Activated T-helper 2 cell treated with anti-CD3 and anti-CD28 coated beads, Interferon-gamma antibody, Interleukin-2, Interleukin-4, amounts not matched to agents 10 μg/mL and 5 μg/mL and 100 μg/mL, durations not matched to agents 14 hours and 24 hours and 36 hours (primary cell): ENCODE data around the gene ABCB9. TPM values are rescaled to one million over a fixed set of nuclear protein-coding genes. Genes with fewer than 3 reads are reported as not detected.
"Not testable (repeated sequence)": the region's sequence is repeated elsewhere in the genome, so short reads cannot be mapped to it uniquely, and the experiment has no call there.

Source experiments
- DNase-seq: peaks from one replicate; pipeline ENCODE4 v3.0.0; 2021; ENCODE audit warnings: low spot score
- H3K27ac Mint-ChIP-seq: one replicate; pipeline ENCODE4 v1.8.0; 2021; ENCODE audit warnings: mixed read lengths
- H3K27me3 Mint-ChIP-seq: one replicate; pipeline ENCODE4 v1.8.0; 2021; ENCODE audit warnings: low read depth, mixed read lengths
- H3K36me3 Mint-ChIP-seq: one replicate; pipeline ENCODE4 v1.8.0; 2021; ENCODE audit warnings: low read depth, mixed read lengths
- H3K4me1 Mint-ChIP-seq: one replicate; pipeline ENCODE4 v1.8.0; 2021; ENCODE audit warnings: low read depth, mixed read lengths
- H3K4me3 Mint-ChIP-seq: one replicate; pipeline ENCODE4 v1.8.0; 2021; ENCODE audit warnings: low read depth, mild to moderate bottlenecking, moderate library complexity, mixed read lengths
- H3K9me3 Mint-ChIP-seq: one replicate; pipeline ENCODE4 v1.8.0; 2021; ENCODE audit warnings: mixed read lengths
- intact Hi-C: fragments of 100-400 bp; cut with micrococcal nuclease; formaldehyde crosslinking; loops from one replicate; pipeline ENCODE4 v1.15.1; 2023
- total RNA-seq: library from RNA; stranded (reverse); gene quantifications from 2 replicates; pipeline ENCODE4 v1.2.3, GENCODE V29; 2022

The ABCB9 gene
- total RNA-seq: 4.4 and 5.4 TPM in 2 replicates

DNA sequence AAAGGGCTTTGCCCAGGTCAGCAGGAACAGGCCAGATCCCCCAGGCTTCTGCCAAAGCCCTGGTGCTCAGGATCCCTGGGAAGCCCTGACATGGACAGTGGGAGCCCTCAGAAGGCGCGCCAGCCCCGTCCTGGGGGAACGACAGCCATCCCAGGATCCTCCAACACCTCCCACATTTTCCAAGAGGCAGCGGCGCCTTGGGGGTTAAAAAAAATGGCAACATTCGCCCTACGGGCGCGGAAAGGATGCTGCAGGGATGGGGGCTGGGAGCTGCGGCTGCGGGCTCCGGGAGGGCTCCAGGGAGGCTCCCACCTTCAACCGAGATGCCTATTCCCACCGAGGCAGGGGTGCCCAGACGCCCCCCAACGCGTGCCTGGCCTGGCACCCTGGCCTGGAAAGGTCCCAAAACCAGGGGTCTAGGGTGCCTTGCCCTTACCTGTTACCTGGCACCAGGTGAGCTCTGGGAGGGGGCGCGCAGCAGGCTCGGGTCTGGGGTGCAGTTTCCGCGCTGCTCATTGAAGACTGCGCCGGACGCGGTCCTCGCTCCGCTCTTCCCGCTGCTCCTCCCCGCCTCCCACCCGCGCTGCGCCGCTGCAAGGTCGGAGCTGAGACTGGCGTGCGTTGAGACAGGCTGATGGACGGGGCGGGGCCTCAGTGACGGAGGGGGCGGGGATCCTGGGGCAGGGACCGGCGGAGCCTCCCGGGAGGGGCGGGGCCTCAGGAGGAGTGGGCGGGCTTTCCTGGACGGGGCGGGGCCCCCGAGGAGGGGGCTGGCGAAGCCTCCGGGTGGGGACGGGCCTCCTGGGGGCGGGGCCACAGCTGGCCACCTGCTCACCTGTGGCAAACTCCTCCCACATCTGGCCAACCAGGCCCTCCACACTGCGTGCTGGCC lies at the start of gene ABCB9:
Gene ABCB9 (minus strand): TSS at position 613 of the 892 bp plus-strand sequence. CDS start 6,228 bp downstream, outside the sequence.
- Mint-ChIP-seq H3K9me3 (no peaks in the 10 kb centered on the region), H3K4me3 (peak within 1 kb of the TSS; percentile 33), H3K4me1 (peaks cover 4% of the 10 kb centered on the region), H3K27ac (no peak within 1 kb of the TSS), H3K36me3 (no peaks in the 10 kb centered on the region), H3K27me3 (no peaks in the 10 kb centered on the region)
- peak; percentile 85 for DNase-seq
- intact Hi-C loops: loop anchor here (1.0 kb wide), 1 partner anchor 8 kb away; no protein-coding TSS in a partner anchor

DNA sequence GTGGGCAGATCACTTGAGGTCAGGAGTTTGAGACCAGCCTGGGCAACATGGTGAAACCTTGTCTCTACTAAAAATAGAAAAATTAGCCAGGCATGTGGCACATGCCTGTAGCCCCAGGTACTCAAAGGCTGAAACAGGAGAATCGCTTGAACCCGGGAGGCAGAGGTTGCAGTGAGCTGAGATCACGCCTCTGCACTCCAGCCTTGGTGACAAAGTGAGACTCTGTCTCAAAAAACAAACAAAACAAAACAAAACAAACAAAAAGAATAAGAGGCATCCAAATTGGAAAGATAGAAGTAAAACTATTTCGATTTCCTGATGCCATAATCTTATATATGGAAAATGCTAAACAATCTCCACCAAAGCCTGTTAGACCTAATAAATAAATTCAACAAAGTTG lies 48.2 kb upstream of the ABCB9 start:
- H3K4me3 Mint-ChIP-seq, DNase-seq, H3K36me3 Mint-ChIP-seq, H3K9me3 Mint-ChIP-seq, intact Hi-C loops, H3K4me1 Mint-ChIP-seq, H3K27ac Mint-ChIP-seq, H3K27me3 Mint-ChIP-seq: not testable (repeated sequence)

DNA sequence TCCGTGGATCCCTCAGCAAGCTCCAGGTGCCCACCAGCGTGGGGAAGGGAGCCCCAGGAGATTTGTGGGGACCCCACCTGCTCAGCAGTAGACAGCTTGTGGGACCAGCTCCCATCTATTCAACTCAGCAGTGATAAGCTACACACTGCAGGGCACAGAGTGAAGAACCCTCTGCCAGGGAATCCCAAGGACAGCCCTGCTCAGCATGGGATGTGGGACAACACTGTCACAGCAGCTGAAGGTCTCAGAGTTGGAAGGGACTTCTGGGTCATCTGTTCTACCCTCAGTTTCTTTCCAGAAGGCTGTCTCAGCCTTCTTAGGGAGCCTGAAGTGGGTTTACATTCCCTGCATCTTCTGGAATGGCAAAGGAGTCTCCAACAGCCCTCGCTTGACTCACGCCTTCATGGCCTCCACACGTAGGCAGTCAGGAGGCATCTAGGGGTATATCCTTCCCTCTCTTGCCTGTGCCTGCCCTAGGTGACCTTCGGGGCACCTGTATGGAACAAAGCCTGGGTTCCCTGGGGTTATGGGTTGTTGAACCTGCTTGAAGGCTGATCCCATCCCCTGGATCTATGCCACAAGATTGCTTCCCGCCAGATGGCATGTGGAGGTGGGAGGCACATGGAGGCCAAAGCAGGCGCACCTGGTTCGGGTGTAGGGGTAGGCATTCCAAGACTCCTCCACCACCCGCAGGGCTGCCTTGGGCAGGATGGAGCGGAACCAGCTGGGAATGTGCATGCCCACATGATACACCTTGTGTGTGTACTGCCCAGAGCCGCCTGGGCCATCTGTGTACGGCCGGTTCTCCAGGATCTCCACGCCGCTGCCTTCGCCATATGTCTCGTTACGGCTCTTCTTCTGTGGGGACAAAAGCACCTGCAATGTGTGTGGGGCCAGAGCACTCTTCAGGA lies 47.2 kb upstream of the ABCB9 start:
- no peaks in the 10 kb centered on the region for H3K27me3 Mint-ChIP-seq
- DNase-seq: no peak
- no peaks in the 10 kb centered on the region for H3K36me3 Mint-ChIP-seq
- peaks cover 1% of the 10 kb centered on the region for H3K4me1 Mint-ChIP-seq
- no peak overlapping the region for H3K27ac Mint-ChIP-seq
- H3K4me3 Mint-ChIP-seq: no peak overlapping the region
- intact Hi-C loops: no loop called here
- no peaks in the 10 kb centered on the region for H3K9me3 Mint-ChIP-seq

DNA sequence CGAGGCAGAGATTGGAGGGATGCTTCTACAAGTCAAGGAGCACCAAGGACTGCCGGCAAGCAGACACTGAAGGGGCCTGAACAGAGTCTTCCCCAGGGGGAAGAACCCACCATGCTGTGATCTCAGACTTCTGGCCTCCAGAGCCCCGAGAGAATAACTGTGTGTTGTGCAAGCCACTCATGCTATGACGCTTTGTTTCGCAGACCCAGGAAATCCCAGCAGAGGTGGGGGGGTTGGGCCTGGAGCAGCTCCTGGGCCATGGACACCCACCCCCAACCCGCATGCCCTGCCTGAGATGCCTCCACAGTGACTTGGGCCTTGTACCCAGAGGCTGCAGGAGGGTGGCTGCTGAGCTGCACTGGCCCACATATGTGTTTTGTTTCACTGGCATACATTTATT lies 45.4 kb upstream of the ABCB9 start:
- H3K36me3 Mint-ChIP-seq: no peaks in the 10 kb centered on the region
- H3K9me3 Mint-ChIP-seq: no peaks in the 10 kb centered on the region
- no peak overlapping the region for H3K4me3 Mint-ChIP-seq
- H3K27me3 Mint-ChIP-seq: no peaks in the 10 kb centered on the region
- intact Hi-C loops: no loop called here
- DNase-seq: no peak
- no peaks in the 10 kb centered on the region for H3K4me1 Mint-ChIP-seq
- no peak overlapping the region for H3K27ac Mint-ChIP-seq

DNA sequence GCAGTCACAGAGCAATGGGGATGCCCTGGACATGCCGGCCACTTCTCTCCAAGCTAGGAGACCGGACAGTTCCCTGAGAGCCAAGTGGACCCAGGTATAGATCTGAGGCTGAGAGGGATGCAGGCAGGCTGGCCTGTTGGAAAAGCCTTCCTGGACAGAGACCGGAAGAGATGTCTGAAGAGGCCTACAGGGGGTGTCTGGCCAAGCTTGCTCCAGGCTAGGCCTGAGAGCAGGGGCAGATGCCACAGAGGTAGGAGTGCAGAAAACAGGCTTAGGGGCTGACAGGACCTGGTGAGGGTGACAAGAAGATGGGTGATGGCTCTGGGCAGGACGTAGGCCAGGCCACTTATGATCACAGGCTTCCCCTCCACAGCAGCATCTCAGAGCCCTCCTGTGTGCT lies 44.4 kb upstream of the ABCB9 start:
- Mint-ChIP-seq H3K9me3 (no peaks in the 10 kb centered on the region), H3K4me1 (no peaks in the 10 kb centered on the region), H3K27ac (no peak overlapping the region), H3K4me3 (no peak overlapping the region), H3K27me3 (no peaks in the 10 kb centered on the region), H3K36me3 (no peaks in the 10 kb centered on the region)
- intact Hi-C loops: no loop called here
- no peak for DNase-seq

DNA sequence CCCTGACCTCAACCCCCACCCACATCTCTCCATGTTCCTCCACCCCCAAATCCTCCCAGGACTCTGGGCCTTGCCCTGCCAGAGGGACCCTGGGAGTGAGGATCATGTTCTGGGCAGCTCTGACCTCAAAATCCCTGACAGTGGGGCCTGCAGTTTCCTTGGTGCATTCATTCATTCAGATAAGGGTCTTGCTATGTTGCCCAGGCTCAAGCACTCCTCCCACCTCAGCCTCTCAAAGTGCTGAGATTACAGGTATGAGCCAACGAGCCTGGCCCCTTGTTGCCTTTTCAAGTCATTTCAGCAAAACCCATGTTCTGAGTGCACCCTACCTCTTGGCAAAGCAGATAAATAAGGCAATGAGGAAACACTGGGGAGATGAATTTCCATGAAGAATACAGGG lies 43.8 kb upstream of the ABCB9 start:
- no peaks in the 10 kb centered on the region for H3K27me3 Mint-ChIP-seq
- H3K4me3 Mint-ChIP-seq: no peak overlapping the region
- H3K27ac Mint-ChIP-seq: no peak overlapping the region
- H3K36me3 Mint-ChIP-seq: no peaks in the 10 kb centered on the region
- intact Hi-C loops: no loop called here
- H3K9me3 Mint-ChIP-seq: no peaks in the 10 kb centered on the region
- no peaks in the 10 kb centered on the region for H3K4me1 Mint-ChIP-seq
- DNase-seq: no peak

DNA sequence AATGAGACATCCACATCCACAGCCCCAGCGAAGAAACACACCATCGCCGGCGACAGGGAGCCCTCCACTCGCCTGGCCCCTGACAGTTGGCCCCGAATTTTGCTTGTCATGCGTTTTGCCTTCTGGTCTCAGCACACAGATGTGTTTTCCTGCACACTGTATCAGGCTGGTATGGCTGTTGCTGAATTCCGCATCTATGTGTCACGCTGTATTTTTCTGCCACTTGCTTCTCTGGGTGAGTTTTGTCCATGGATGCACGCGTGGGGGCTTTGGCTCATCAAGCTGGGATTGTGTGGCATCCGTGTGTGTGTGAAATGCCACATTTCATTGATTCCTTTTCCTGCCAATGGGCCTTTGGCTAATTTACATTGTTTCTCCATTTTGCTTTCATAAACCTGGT lies 40.7 kb upstream of the ABCB9 start:
- Mint-ChIP-seq H3K4me1 (no peaks in the 10 kb centered on the region), H3K4me3 (no peak overlapping the region), H3K27me3 (no peaks in the 10 kb centered on the region), H3K27ac (no peak overlapping the region), H3K9me3 (no peaks in the 10 kb centered on the region), H3K36me3 (no peaks in the 10 kb centered on the region)
- intact Hi-C loops: no loop called here
- no peak for DNase-seq

DNA sequence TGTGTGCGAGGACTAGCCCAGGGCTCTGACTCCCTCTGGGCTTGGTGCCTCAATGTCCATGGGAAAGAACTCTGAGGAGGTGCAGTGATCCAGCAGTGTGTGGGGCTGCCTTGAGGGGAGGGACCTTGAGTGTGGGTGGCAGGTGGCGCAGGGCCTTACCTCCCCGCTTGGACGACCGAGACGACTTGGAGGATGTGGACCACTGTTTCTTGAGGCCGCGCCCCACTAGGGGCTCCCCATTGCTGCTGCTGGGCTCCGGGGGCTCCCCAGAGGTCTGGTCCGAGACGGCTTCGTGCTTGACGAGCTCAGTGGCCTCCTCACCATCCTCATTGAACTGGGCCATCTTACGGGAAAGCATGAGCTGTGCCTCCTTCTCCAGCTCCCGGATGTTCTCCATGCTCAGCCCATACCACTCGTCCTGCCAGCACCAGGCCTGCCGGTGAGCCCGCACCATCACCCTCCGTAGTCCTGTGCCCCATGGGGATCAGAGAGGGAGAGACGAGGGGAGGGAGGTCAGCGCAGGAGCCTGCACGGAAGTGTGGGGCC lies 38.9 kb upstream of the ABCB9 start:
- Mint-ChIP-seq H3K36me3 (no peaks in the 10 kb centered on the region), H3K9me3 (no peaks in the 10 kb centered on the region), H3K4me3 (no peak overlapping the region), H3K27me3 (no peaks in the 10 kb centered on the region), H3K4me1 (no peaks in the 10 kb centered on the region), H3K27ac (no peak overlapping the region)
- DNase-seq: no peak
- intact Hi-C loops: no loop called here

DNA sequence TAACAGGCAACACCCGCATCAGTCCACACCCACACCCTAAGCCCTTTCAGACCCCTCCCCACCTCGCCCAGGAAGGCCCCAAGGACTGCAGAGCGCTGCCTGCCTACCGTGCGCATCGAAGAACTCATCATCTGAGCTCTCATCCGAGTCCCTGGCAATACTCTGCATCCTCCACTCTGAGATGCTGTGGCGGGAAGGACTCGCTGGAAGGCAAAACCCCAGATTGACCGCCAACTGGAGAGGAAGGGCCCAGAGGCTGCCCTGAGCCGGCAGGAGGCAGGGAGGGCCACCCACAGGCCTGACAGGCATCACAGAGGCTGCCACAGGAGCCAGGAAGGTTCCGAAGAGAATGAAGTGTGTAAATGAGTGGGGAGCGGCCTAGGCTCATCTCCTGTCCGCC lies 38.0 kb upstream of the ABCB9 start:
- Mint-ChIP-seq H3K9me3 (no peaks in the 10 kb centered on the region), H3K4me1 (no peaks in the 10 kb centered on the region), H3K36me3 (no peaks in the 10 kb centered on the region), H3K27me3 (no peaks in the 10 kb centered on the region), H3K27ac (no peak overlapping the region), H3K4me3 (no peak overlapping the region)
- no peak for DNase-seq
- intact Hi-C loops: no loop called here

DNA sequence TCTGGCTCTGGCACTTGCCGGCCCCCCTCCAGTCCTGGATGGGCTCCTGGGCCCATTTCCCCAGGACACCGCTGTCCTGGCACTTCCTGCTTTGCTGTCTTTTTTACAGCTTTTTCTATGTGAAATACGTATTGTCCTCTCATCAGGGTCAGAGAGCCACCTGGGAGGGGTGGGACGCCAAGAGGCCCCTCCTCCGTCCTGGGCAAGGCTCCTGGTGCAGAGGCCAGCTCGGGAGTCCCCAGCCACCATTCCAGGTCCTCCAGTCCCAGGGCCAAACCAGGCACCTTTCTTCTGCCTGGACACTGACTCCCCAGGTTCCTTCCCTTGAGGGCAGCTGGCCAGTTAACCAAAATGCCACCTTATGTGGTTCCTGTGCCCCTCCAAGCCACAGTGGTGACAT lies 37.0 kb upstream of the ABCB9 start:
- no peak for DNase-seq
- Mint-ChIP-seq H3K4me1 (no peaks in the 10 kb centered on the region), H3K36me3 (no peaks in the 10 kb centered on the region), H3K27me3 (no peaks in the 10 kb centered on the region), H3K27ac (no peak overlapping the region), H3K4me3 (no peak overlapping the region), H3K9me3 (no peaks in the 10 kb centered on the region)
- intact Hi-C loops: no loop called here

DNA sequence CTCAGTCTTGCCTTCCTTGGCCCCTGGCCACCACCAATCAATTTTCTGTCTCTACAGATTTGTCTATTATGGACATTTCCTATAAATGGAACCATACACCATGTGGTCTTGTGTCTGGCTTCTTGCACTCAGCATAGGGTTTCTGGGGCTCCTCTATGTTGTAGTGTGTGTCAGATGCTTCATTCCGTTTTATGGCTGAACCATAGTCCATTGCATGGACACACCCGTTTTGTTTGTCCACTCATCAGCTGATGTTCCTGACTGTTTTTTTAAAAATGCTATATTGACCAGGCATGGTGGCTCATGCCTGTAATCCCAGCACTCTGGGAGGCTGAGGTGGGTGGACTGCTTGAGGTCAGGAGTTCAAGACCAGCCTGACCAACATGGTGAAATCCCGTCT lies 35.2 kb upstream of the ABCB9 start:
- Mint-ChIP-seq H3K4me3 (no peak overlapping the region), H3K27me3 (no peaks in the 10 kb centered on the region), H3K4me1 (no peaks in the 10 kb centered on the region), H3K36me3 (no peaks in the 10 kb centered on the region), H3K9me3 (no peaks in the 10 kb centered on the region), H3K27ac (no peak overlapping the region)
- intact Hi-C loops: no loop called here
- DNase-seq: no peak

DNA sequence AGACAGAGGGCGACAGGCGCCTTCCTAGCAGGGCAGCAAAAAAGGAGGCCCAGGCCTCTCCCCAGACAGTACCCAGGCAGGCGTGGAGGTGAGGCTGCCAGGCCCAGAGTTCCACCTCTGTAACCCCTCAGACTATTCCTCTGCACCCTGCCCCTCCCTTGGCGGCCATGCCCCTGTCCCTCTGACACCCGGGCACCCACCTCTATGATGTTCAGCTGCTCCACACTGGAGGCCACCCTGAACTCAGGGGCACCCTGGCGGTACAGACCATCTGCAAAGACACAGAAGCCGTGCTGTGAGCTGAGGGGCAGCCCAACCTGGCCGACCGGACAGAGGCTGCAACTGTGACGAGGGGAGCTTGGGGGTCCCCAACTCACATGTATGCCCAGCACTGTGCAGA lies 34.3 kb upstream of the ABCB9 start:
- H3K36me3 Mint-ChIP-seq: no peaks in the 10 kb centered on the region
- H3K27me3 Mint-ChIP-seq: no peaks in the 10 kb centered on the region
- DNase-seq: no peak
- no peaks in the 10 kb centered on the region for H3K4me1 Mint-ChIP-seq
- intact Hi-C loops: no loop called here
- no peak overlapping the region for H3K4me3 Mint-ChIP-seq
- H3K27ac Mint-ChIP-seq: no peak overlapping the region
- no peaks in the 10 kb centered on the region for H3K9me3 Mint-ChIP-seq

DNA sequence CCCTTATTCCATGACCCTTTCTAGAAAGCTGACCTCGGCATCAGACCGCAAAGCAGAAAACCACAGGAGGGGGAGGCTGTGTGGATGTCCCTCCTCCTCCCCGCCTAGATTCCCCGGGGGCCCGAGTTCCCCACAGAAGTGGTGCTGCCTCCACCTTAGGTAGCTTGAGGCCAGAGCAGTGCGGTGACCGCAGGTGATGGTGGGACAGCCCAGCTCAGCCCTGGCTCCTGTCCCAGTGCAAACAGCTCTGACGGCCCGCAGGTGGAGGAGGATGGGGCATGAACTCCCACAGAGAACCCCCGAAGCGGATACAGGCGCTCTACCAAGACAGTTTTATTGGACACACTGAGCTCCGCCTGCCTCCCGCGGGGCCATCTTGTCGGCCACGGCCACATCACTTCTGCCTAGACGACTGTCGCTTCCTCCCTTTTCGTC lies 33.7 kb upstream of the ABCB9 start:
- H3K4me1 Mint-ChIP-seq: no peaks in the 10 kb centered on the region
- no peak for DNase-seq
- intact Hi-C loops: no loop called here
- no peaks in the 10 kb centered on the region for H3K9me3 Mint-ChIP-seq
- no peak overlapping the region for H3K27ac Mint-ChIP-seq
- H3K36me3 Mint-ChIP-seq: no peaks in the 10 kb centered on the region
- no peak overlapping the region for H3K4me3 Mint-ChIP-seq
- no peaks in the 10 kb centered on the region for H3K27me3 Mint-ChIP-seq
